ENCODE data around the gene PGRMC2. TPM values are rescaled to one million over a fixed set of nuclear protein-coding genes. Genes with fewer than 3 reads are reported as not detected.

PGRMC2 gene
- total RNA-seq, 1 donor from 2014 or later = 19.6 TPM

- peak; percentile 18 for DNase-seq (ENCODE audit: low read depth)
Observed at GRCh38 chr4:128225148-128225547, 62.5 kb downstream of the PGRMC2 start.

GRCh38 chr4:128221586-128221985 is 66.0 kb downstream of the PGRMC2 start:
- DNase-seq (ENCODE audit: low read depth) = no peak

GRCh38 chr4:128220286-128221235 is 67.1 kb downstream of the PGRMC2 start:
- peak; percentile 63 for DNase-seq (ENCODE audit: low read depth)

Other genes starting within 250 kb of the PGRMC2 start
- 15.4 and 27.7 TPM in 2 replicates for gene LARP1B, start 226.5 kb downstream of the PGRMC2 start, total RNA-seq